SK-MEL-5 (cell line): ENCODE data around the gene FOXJ3. TPM values are rescaled to one million over a fixed set of nuclear protein-coding genes. Genes with fewer than 3 reads are reported as not detected.

Experiments
- DNase-seq: peaks from one replicate; pipeline ENCODE4 v3.0.0-alpha.2; 2016; ENCODE audit warnings: low read depth, low spot score
- in situ Hi-C: cut with HindIII; loops from 2 replicates; pipeline ENCODE4 v1.10.0; 2016; ENCODE audit warnings: low sequenced_read_pairs, high pct_unique_total_duplicates, low pct_unique_long_range_greater_than_20kb
- total RNA-seq: library from RNA; depleted of rRNA; stranded (reverse); fragments of >200 nt; shearing (Covaris generic); gene quantifications from 2 replicates; pipeline ENCODE4 v1.2.3, GENCODE V29; 2014

Gene FOXJ3
- total RNA-seq, 1 experiment from 2014 or later: 35.3 TPM

DNA sequence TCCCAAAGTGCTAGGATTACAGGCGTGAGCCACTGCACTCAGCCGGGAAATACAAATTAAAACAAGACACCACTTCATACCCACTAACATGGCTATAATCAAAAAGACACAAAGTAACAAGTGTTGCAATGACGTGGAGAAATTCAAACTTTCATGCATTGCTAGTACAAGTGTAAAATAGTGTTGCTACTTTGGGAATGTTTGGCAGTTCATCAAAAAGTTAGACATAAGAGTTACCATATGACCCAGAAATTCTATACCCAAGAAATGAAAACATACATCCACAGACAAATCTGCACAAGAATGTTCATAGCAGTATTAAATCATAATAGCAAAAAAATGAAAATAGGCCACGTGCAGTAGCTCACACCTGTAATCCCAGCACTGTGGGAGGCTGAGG, 16.4 kb downstream of the FOXJ3 start:
- in situ Hi-C loops: no loop called here
- DNase-seq: no peak

DNA sequence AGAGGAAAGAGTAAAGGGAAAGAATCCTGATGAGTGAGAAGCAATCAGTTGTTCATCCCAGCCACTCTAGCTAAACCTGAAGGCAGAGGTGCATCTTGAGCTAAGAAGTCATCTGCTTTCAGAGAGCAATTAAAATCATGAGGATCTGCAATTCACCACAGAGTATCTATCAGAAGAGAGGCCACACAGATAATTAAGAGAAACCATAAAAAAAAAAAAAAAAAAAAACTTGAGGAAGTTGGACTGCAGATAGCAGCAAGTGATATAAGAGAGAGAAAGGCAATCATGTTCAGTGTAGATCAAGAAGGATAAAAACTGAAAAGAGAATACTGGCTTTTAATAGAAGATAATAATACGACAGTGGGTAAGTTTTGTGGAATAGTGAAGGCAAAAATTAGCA, 17.7 kb downstream of the FOXJ3 start:
- DNase-seq: no peak
- in situ Hi-C loops: no loop called here

DNA sequence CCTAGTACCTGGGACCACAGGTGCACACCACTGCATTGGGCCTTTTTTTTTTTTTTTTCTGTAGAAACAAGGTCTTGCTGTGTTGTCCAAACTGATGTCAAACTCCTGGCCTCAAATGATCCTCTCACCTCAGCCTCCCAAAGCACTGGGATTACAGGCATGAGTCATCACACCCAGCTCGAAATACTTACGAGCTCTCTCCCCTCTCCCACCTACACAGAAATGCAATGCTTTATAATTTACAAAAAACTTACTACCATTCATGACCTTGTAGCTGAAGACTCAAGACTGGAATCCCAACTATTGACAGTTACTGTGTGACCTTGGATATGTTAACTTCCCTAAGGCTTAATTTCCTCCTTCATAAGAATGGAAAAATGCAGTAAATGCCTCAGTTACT, 18.7 kb downstream of the FOXJ3 start:
- DNase-seq: no peak

DNA sequence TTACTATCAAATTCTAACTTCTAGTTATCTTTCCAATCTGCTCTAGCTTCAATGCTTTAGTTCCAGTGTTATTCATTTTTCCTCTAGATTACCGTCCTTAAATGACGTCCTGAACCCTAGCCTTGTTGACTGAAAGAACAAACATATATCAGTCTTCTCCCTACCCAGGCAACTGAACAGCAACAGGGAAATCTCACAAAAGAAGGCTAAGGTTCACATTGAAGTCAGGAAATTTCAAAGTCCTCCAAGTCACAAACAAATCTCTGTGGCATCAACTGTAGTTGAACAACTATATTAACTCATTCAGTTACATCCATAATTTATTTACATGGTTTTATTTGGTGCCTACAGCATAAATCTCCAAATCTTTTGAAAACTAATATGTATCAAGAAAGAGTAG, 19.5 kb downstream of the FOXJ3 start:
- DNase-seq: no peak
- in situ Hi-C loops: no loop called here

More for the DNA sequence above, 18.7 kb downstream of the FOXJ3 start:
- in situ Hi-C loops: no loop called here

DNA sequence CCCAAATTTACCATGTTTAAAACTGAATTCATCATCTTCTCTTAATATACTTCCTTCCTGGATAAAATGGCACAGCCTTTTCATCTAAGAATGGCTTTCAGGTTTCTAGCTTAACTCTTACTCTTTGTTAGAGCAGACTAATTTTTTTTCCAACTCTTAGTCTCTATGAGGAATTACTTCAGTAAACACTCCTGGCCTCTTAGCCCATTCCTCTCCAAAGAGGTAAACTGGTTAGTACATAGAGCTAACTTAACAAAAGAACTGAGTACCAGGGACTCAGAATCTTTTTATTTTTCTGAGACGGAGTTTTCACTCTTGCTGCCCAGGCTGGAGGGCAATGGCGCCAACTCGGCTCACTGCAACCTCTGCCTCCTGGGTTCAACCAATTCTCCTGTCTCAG, 21.1 kb downstream of the FOXJ3 start:
- no peak for DNase-seq
- in situ Hi-C loops: no loop called here

DNA sequence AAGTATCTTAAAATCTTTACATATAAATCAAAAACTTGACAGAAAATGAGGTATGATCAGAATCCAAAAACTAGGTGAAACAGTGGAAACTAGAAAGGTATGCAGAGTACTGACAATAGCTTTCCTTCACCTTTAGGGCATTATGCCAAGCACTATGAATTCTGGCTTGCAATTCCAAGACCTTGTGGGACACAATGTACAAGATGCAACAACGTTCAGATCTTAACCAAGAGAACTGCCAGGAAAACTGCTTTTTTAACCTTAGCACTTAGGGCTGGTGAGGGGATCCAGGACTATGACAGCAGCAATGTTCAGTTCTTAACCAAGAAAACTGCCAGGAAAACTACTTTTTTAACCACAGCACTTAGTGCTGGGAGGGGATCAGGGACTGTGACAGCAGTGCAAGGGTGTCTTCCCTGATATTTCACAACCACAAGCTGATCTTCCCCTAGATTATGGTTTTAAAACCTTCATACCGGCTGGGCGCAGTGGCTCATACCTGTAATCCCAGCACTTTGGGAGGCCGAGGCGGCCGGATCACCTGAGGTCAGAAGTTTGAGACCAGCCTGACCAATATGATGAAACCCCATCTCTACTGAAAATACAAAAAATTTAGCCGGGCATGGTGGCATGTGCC, 22.3 kb downstream of the FOXJ3 start:
- in situ Hi-C loops: no loop called here
- no peak for DNase-seq

DNA sequence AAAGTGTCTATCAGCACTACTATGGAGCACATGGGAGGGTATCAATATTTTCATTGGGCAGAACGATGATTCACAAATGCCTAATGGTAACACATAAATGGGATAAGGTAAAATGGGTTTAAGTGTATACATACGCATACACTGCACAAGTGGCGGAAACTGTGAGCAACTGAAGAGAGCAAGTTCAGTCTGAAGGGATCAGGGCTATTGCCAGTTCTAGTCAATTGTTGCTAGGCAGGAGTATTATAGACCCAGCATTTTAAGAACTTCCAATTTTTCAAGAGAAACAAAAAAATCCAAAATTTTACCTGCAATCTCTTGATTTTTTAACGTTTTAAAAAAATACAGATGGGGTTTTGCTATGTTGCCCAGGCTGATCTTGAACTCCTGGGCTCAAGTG, 23.1 kb downstream of the FOXJ3 start:
- no peak for DNase-seq
- in situ Hi-C loops: no loop called here

DNA sequence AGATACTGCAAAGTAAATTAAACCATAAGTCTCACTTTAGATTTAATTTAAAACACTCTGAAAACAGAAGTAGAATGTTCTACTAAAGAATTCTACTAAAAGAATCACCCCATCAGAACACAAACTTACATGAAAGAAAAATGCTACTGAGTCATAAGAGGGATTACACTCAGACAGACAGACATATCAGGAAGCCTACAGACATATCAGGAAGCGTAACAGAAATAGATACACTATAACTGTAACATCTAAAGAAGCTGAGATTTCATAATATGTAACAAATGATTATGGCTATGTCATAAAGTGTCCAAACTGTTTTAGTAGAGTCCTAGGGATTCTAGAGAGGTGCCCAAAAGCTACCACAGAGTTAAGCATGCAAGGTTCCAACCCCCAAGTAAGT, 23.9 kb downstream of the FOXJ3 start:
- no peak for DNase-seq
- in situ Hi-C loops: no loop called here

DNA sequence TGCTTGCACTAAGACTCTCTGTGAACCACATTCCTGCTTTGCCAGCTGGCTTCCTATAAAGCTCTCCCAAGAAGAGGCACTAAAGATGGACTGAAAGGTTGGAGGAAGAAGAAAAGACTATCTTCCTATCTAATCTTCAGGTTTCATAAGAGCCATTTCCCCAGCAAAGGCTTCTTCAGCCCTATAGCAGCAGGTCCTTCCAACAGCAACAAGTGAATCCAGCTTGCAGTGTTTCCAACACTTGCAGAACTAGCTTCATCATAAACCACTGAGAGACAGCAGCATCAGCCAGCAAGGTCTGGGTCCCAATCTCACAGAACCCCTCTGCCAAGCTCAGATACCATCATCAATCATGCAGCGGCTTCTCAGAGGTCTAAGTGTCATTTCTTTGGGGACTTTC, 28.1 kb downstream of the FOXJ3 start:
- in situ Hi-C loops: no loop called here
- no peak for DNase-seq

DNA sequence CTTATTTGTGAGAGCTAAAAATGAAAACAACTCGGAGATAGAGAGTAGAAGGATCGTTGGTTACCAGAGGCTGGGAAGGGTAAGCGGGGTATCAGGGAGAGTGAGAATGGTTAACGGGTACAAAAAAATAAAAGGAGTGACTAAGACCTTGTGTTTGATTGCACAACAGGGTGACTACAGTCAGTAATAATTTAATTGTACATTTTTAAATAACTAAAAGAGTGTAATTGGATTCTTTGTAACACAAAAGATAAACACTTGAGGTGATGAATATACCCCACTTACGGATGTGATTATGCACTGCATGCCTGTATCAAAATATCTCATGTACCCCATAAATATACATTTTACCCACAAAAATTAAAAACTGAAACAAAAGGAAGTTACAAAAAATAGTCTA, 29.4 kb downstream of the FOXJ3 start:
- DNase-seq: no peak
- in situ Hi-C loops: no loop called here

DNA sequence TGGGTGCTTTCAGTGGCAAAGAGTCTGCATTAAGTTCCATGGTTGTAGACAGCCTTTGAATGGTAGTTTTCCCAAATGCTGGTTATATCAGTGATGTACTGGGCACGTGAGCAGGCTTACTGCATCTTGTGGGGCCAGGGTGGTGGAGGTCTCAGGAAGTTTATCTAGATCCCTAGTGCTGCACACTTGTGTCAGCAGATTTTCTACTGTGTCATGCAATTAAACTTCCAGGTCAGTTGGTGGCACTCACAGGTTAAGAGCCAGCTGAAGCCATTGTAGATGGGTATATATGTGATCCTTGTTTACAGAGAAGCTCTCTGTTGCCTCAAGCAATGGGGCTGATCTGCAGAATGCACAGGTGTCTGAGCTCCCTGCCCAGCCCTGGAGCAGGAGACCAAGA, 33.0 kb downstream of the FOXJ3 start:
- no peak for DNase-seq

DNA sequence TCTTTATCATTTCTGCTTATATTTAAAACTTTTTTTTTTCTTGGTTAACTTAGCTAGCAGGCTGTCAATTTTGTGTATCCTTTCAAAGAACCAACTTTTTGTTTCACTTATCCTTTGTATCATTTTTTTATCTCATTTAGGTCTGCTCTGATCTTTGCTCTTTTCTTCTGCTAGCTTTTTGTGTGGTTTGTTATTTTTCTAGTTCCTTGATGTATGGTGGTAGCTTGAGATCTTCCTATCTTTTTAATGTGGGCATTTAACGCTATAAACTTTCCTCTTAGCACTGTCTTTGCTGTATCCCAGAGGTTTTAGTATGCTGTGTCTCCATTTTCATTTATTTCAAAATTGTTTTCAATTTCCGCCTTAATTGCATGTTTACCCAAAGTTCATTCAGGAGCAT, 36.5 kb downstream of the FOXJ3 start:
- in situ Hi-C loops: no loop called here
- no peak for DNase-seq

More for the DNA sequence above, 33.0 kb downstream of the FOXJ3 start:
- in situ Hi-C loops: no loop called here

DNA sequence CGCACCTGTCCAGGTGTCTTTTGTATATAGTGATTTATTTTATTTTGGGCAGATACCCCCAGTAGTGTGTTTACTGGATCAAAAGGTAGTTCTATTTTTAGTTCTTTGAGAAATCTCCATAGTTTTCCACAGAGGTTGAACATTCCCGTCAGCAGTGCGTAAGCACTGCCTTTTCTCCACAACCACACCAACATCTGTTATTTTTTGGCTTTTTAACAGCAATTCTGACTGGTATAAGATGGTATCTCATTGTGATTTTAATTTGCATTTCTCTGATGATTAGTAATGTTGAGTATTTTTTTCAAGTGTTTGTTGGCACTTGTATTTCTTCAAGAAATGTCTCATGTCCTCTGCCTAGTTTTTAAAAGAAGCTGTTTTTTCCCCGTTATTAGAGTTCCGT, 39.2 kb downstream of the FOXJ3 start:
- no peak for DNase-seq
- in situ Hi-C loops: no loop called here

DNA sequence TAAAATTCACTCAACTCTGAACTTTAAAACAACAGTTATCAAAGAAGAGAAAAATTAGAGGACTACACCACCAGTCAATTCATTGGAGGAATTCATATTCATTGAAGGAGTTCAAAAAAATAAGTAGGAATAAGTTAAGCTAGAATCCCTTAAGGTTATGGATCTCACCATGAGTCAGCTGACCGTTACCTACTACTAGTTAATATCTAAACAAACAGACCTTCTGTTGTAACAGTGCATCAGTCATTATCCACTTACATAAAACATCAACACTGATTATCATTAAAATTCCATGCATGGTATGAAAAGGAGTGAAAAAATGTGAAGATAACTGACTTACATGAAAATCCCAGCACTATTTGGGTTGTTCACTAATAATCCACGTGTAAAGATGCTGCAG, 44.9 kb downstream of the FOXJ3 start:
- DNase-seq: no peak
- in situ Hi-C loops: no loop called here

DNA sequence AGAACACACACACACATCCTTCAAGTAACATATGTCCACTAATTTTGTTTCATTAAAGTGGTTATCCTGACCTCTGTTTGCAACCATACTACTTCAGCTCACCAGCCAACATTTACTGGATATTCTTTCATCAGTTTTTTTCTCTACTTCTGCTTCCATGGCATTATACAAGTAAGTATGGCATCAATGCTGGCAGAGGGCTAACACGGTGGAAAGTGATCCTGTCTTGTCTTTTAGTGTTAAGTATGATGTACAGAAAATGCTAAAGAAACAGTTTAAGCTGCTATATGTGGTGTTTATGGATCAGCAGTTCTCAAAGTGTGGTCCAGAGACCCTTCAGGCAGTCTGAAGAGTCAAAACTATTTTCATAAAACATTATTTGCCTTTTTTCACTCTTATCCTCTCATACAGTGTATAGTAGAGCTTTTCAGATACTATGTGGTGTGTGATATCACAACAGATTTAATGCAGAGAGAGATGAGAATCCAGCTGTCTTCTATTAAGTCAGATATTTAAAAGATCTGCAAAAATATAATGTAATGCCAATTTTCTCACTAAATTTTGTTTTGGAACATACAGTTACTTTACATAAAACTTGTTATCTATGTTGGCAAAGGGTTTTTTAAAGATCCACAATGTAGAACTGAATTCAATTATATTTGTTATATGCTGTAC, 46.6 kb downstream of the FOXJ3 start:
- no peak for DNase-seq
- in situ Hi-C loops: no loop called here

DNA sequence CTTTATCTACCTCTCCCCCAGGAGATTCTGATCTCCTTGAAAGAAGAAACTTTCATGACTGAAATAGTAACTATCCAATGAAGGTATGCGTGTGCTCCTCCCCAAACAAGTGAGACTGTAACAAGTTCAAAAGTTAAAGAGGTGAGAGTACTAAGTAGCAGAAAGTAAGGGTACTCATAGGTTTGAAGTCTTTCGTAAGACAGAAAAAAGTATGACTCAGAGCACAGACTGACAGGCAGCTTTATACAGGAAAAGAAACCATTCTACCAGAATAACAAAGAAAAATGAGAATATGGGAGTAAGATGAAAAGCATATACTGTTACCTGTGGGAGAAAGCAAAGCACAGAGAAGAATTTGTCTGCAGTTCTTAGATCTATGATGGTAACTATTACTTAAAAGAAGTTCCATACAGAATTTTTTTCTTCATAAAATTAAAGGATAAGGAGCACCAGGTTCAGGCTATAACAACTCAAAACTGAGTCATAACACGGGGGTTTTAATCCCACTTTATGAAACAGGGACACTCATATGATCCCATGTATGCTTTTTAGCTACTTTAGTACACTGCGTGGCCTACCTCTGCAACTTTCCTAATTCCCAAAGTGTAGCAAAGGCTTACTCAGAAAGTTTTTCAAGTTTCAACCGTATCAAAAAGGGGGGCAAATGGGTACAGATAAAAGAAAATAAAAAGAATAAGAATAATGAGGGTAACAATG, 52.0 kb downstream of the FOXJ3 start:
- no peak for DNase-seq
- in situ Hi-C loops: no loop called here

DNA sequence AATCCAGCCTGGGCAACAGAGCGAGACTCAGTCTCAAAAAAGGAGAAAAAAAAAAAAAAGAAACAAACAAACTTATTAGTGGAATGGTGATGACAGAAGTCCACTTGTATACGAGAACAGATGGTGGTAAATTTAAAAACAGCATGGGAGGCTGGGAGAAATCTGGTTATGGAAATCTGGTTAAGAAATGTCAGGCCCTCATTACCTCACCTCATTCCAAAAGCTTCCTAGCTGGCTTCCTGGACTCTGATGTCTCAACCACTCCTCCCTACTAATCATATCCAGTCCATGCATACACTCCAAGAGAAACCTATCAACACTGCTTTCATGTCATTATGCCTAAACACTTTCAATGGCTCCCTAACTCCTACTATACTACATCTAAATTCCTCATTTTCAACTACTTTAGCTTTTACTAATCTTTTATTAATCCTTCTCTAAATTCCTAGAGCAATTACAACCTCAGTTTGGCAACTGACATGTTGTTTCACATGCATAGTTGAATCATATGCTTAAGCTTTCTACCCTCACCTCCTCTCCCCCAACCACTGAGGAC, 52.9 kb downstream of the FOXJ3 start:
- in situ Hi-C loops: no loop called here
- no peak for DNase-seq

DNA sequence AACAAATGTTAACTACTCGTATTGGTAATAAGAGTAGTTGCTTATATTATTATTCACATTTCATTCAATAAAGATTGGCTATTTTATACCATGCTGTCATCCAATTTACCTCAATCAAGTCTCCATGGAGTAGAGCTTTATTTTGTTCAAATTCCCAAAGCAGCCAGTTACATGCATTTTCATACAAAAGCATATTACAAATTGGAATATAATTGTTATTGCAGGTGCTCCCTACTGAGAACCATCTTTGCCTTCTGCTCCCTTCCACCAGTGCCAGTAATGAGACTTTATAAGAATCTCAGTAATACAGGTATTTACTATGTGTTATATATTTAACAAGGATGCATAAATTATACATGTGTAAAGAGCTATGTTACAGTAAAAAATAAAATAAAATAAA, 54.2 kb downstream of the FOXJ3 start:
- DNase-seq: no peak
- in situ Hi-C loops: no loop called here

DNA sequence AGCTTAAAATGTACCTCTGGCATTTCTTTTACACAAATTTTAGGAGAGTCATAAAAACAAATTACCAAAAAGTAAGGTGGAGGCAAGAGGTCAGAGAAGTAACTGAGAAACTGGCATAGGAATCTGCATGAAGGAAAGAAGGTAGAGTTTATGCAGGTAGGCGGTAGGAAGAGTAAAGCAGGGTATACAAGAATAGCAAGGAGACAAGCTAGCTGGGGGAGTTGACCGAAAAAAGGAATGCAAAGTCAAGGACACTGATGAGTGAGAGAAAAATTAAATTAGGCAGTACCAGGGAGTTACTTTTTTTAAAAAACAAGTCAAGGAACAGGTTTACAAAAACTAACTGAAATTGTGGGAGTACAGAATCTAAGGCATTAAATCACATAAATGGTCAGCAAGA, 56.0 kb downstream of the FOXJ3 start:
- DNase-seq: no peak

More for the DNA sequence above, 56.0 kb downstream of the FOXJ3 start:
- in situ Hi-C loops: no loop called here
